Measurements from ENCODE around the gene LRRC10. TPM values are rescaled to one million over a fixed set of nuclear protein-coding genes. Genes with fewer than 3 reads are reported as not detected.
A peak's percentile ranks its signal among the peaks of the same experiment; 100 is the strongest.

LRRC10 gene
- total and polyA plus RNA-seq, 7 donors = 0.03 TPM; not detected in 6

- TF ChIP-seq CTCF (IDR thresholded peaks at IDR 0.05) = no peak
- 84 to 87% (median 85%) methylated on average over 13 of the region's 13 CpGs for WGBS, 3 donors
- DNase-seq (peak in 1 of 2 donors; percentile 20), ATAC-seq (no peak)
- no peaks in the 10 kb centered on the region for H3K4me1 ChIP-seq
- no peak overlapping the region for H3K27ac ChIP-seq
- intact Hi-C loops (cut with DNase I) = no loop called here
- no peaks in the 10 kb centered on the region for H3K27me3 ChIP-seq (ENCODE audit: insufficient read depth in 3 of 3, low read length in 2 of 3)
- no peaks in the 10 kb centered on the region for H3K9me3 ChIP-seq
- H3K36me3 ChIP-seq (ENCODE audit: insufficient read depth in 1 of 2, low read depth in 1 of 2) = no peaks in the 10 kb centered on the region
- no peak overlapping the region for H3K4me3 ChIP-seq
Measured at GRCh38 chr12:69623970-69624369, 13.3 kb upstream of the LRRC10 start.

GRCh38 chr12:69621551-69621950 lies 10.8 kb upstream of the LRRC10 start:
- no peak overlapping the region for H3K27ac ChIP-seq
- intact Hi-C loops (cut with DNase I) = no loop called here
- H3K4me3 ChIP-seq = no peak overlapping the region
- no peaks in the 10 kb centered on the region for H3K4me1 ChIP-seq
- H3K27me3 ChIP-seq (ENCODE audit: insufficient read depth in 3 of 3, low read length in 2 of 3) = no peaks in the 10 kb centered on the region
- no peak for DNase-seq
- WGBS, 3 donors = 81 to 88% (median 86%) methylated on average over 2 of the region's 2 CpGs
- H3K36me3 ChIP-seq (ENCODE audit: insufficient read depth in 1 of 2, low read depth in 1 of 2) = no peaks in the 10 kb centered on the region
- no peak for TF ChIP-seq CTCF (IDR thresholded peaks at IDR 0.05)
- ATAC-seq = no peak
- H3K9me3 ChIP-seq = no peaks in the 10 kb centered on the region

DNA sequence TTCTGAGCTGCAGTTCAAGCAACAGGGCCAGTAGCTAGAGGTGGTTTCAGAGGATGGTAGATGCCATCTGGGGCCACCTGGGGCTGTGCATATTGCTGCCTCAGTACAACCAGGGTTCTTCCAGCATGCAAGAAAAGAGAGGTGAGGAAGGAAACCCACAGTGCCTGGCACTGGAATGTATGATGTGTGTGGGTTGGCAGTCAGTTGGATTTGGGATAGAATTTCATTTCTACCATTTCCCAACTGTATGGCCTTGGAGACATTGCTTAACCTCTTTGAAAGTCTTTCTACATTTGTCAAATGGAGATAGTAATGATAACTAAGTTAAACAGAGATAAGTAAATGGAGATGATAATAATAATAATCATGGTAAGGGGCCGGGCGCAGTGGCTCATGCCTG lies 10.2 kb upstream of the LRRC10 start:
- Histone ChIP-seq H3K9me3 (no peaks in the 10 kb centered on the region), H3K36me3 (ENCODE audit: insufficient read depth in 1 of 2, low read depth in 1 of 2) (no peaks in the 10 kb centered on the region), H3K27me3 (ENCODE audit: insufficient read depth in 3 of 3, low read length in 2 of 3) (no peaks in the 10 kb centered on the region), H3K4me3 (no peak overlapping the region), H3K27ac (no peak overlapping the region), H3K4me1 (no peaks in the 10 kb centered on the region)
- DNase-seq (no peak), ATAC-seq (no peak)
- no peak for TF ChIP-seq CTCF (IDR thresholded peaks at IDR 0.05)
- intact Hi-C loops (cut with DNase I) = no loop called here
- 97 to 98% (median 98%) methylated on average over 2 of the region's 2 CpGs for WGBS, 3 donors

DNA sequence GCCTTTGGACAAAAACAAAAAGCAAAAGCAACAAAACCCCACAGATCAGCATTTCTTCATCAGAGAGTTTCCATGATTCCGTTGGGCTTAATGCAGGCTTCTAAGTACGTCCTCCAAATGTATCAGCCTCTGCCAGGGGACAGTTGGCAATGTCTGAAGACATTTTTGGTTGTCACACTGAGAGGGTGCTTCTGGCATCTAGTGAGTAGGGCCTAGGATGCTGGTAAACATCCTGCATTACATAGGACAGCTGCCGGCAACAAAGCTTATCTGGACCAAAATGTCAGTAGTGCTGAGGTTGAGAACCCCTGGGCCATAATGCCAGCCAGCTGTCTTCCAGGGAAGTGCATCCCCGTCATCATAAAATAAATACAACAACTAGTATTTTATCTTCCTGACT lies 9.4 kb upstream of the LRRC10 start:
- H3K27ac ChIP-seq = no peak overlapping the region
- ATAC-seq (no peak), DNase-seq (no peak)
- no peaks in the 10 kb centered on the region for H3K27me3 ChIP-seq (ENCODE audit: insufficient read depth in 3 of 3, low read length in 2 of 3)
- no peaks in the 10 kb centered on the region for H3K36me3 ChIP-seq (ENCODE audit: insufficient read depth in 1 of 2, low read depth in 1 of 2)
- no peak for TF ChIP-seq CTCF (IDR thresholded peaks at IDR 0.05)
- H3K9me3 ChIP-seq = no peaks in the 10 kb centered on the region
- H3K4me1 ChIP-seq = no peaks in the 10 kb centered on the region
- WGBS, 3 donors = 41 to 72% (median 65%) methylated on average over 4 of the region's 4 CpGs
- H3K4me3 ChIP-seq = no peak overlapping the region
- intact Hi-C loops (cut with DNase I) = no loop called here

- Histone ChIP-seq H3K4me3 (no peak overlapping the region), H3K36me3 (ENCODE audit: insufficient read depth in 1 of 2, low read depth in 1 of 2) (no peaks in the 10 kb centered on the region), H3K27ac (no peak overlapping the region), H3K4me1 (no peaks in the 10 kb centered on the region), H3K9me3 (no peaks in the 10 kb centered on the region), H3K27me3 (ENCODE audit: insufficient read depth in 3 of 3, low read length in 2 of 3) (no peaks in the 10 kb centered on the region)
- no peak for ATAC-seq
- WGBS, 3 donors = 42 to 50% (median 47%) methylated on average over 6 of the region's 6 CpGs
- intact Hi-C loops (cut with DNase I) = no loop called here
- TF ChIP-seq CTCF (IDR thresholded peaks at IDR 0.05) = no peak
- DNase-seq = no peak
Measured at GRCh38 chr12:69619050-69619449, 8.3 kb upstream of the LRRC10 start.

Measured in psoas muscle (tissue), 8 donors.